Measurements from ENCODE around the gene STXBP6.

STXBP6 gene

DNA sequence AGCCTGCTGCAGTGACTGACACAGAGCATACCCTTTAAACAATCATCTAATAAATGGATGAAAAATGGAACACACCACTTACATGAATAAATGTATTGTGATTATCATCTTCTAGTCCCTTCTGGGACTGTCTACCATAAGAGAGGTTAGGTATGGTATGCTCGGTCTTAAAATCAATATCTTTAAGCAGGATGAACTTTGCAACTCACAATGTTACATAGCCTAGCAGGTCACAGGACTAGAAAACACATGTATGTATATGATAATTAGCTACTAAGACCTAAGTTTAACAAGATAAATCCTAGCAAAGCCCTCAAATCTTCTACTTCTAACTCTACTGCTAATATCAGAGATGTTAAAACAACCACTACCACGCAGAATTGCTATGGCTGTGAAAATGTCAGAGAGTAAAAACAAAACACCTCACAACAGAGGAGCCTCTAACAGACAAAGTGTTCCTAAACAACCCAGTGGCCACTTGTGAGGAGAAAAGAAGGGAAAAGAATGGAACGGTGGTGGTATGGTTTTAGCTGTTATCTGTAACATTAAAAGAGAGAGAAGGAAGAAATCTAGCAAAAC, 139.4 kb downstream of the STXBP6 start:
- DNase-seq = no peak

DNA sequence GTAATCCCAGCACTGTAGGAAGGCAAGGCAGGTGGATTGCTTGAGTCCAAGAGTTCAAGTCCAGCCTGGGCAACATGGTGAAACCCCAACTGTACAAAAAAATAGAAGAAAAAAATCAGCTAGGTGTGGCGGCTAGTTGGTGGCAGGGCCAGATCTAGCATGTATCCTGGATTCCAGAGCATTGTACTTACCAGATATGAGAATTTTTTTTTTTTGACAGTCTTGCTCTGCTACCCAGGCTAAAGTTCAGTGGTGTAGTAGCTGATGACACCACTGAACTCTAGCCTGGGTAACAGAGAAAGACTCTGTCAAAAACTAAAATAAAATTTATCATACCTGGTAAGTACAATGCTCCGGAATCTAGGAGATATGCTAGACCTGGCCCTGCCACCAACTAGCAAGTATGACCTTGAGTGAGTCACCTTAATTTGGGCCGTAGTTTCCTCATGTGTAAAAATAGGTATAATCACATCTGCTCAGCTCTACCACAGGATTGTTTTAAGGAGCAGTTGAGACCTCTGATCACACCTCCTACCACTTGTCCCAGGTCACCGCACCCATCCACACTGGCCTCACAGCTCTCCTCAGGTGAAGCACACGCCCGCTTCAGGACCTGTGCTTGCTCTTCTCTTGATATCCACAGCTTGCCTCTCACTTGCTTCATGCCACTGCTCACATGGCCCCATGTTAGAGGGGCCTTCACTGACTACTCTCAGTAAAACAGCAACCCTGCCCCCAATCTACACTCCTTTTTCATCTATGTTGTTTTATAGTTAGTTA, 140.2 kb downstream of the STXBP6 start:
- DNase-seq = no peak

DNA sequence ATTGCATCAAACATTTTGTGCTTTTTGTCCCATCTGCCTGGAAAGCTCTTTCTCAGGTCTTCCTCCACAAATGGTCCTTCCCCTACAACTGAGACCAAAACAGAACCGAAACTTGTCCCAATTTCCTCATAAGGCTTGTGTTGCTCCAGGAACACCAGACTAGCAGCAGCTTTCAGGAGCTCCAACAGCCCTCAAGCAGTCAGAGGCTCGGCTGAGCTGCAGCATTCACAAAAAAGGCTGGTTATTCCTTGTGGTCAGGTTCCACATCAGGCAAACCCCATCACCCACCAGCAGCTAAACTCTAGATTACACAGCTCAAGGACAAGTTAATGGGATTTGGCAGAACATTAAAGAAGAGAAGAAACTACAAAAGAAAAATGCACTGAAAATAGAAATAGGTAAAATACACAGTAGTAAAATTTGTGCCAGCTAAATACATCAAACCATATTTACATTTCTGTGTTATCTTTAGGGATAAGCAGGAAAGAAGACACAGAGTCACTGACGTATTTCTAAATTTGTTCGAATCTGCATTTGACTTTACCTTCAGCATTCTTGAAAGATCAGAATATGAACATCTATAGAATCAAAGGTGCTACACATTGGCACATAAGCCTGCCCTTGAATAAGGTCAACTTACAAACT, 141.2 kb downstream of the STXBP6 start:
- DNase-seq = no peak

DNA sequence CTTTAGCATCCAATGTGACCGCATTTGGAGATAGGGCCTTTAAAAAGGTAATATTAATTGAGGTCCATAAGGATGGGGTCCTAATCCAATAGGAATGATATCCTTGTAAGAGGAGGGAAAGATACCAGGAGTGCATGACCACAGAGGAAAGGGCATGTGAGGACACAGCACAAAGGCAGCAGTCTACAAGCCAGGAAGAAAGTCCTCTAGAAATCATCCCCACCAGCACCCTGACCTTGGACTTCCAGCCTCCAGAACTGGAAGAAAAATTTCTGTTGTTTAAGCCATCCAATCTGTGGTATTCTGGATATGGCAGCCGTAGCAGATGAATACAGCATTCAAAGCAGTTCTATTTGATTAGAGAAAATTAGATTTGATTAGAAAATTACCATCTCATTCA, 145.4 kb downstream of the STXBP6 start:
- DNase-seq = no peak

DNA sequence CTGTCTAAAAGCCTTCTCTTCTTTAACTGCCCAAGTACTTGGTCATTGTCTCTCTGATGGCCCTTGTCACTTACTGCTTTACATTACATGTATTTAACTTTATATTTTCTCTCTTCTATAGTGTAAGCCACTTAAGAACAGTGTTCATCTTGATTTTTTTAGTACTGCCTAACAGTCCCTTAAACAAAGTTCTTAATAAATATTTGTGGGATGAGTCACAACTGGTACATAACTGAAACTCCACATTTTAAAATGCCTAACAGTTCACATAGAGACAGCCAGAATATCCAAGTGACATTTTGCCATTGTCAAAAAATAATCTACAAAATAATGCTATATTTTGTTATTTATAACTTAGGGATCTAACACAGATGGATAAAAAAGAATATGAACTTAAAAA, 146.6 kb downstream of the STXBP6 start:
- no peak for DNase-seq

DNA sequence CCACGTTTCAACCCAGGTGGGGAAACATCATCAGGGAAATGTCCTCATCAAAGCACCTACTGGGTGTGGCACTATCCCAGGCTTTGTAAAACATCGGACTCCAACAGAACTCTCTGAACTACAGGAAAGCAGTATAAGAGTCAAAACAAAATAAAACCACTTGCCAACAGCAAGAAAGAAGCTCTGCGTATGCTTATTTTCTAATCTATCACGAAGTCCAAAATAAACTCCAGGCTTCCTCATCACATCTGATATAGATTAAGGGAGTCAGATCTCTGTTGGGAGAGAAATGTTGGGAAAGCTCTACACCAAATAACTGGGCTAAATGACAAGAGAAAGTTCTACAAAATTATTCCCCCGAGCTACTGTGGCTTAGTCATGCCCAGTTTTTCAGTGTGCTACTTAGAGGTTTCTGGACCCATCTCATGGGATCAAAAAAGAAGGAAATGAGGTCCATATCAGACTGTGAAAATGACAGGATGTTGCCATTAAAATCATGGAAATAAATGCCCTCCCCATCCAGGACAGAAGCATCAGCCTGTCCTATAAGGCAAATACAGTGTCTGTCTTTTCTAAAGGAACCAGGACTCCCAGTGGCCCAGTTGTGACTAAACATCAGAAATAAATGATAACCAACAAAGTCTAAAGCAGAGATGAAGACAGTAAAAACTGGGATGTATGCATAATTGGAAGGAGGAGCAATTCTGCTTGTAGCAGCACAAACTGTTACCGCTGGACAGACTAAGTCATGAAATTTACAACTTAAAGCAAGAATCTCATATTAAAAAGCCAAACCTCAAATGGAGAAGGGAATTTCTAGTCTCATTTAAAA, 149.5 kb downstream of the STXBP6 start:
- DNase-seq = no peak

DNA sequence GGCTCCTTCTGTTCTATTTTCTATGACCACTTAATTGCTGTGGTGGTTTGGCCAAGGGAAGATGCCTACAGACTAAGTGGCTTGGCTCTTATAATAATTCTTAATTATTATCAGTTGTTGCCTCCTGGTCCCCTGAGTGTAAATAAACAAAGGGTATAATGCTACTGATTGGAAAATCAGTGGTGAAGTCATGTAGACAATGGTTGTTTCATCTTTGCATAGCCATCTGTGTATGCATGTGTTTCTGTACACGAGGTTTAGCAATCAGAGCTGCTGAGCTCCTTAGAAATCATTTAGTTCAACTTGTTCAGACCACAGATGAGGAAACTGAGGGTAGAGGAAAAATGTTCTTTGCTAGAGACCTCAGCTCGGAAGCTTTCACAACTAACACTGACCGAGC, 152.2 kb downstream of the STXBP6 start:
- DNase-seq = no peak

DNA sequence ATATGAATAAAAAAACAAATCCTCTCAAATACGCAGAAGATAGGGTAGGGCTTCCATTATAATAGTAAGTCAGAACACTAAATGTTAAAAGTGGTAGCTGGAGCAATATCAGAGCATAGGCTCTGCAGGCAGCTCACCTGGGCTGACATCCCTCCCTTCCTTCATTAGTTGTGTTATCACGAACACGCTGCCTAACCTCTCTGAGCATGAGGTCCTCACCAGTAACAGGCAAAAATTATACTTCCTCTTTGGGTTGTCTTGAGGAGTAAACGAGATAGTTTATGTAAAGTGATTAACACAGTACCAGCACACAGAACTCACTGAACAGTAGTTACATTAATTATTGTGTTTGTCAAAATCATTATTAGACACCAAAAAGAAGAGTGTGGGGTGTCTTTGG, 154.3 kb downstream of the STXBP6 start:
- DNase-seq = no peak

DNA sequence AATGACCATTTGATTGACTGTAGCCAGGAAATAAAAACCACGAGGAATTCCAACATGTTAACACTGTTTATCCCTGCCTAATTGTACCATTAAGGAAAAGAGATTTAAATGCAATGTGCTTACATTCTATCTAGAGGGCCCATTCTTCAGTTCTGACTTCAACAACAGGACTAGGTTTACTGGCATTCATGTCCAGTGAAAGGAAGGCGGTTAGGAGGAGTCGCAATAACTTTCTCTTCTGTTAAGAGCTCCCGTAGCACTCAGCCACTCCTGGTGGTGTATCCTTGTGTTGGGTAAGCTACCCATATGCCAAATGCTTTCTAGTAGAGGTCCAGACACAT, 154.7 kb downstream of the STXBP6 start:
- DNase-seq = no peak

DNA sequence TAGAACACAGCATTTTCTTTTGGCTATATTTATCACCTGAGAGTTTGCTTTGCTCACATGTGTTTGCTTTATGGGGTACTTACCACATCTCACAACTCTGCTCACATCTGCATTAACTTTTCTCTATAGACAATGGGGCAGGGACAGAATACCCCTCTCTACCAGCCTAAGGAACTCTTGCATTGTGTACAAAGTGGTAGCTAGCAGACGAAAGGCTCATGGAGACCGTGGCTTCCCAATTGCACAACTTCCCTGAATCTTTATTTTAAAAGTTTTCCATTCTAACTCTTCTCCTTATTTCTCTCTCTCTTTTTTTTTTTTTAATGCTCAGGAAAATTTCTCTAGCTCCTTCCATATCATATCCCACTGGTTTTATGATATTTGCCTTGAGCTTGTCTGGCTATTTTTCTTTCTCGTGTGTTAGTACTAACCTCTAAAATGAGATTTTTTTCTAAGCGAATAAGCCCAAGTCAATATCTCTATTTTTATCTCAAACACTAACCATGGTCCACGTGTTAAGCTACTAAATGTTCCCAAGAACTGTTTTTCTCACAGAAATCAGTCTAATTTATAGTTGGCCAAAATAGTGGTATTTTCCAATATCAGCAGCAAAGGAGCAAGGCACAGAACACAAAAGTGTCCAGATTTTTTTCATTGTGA, 155.2 kb downstream of the STXBP6 start:
- no peak for DNase-seq

DNA sequence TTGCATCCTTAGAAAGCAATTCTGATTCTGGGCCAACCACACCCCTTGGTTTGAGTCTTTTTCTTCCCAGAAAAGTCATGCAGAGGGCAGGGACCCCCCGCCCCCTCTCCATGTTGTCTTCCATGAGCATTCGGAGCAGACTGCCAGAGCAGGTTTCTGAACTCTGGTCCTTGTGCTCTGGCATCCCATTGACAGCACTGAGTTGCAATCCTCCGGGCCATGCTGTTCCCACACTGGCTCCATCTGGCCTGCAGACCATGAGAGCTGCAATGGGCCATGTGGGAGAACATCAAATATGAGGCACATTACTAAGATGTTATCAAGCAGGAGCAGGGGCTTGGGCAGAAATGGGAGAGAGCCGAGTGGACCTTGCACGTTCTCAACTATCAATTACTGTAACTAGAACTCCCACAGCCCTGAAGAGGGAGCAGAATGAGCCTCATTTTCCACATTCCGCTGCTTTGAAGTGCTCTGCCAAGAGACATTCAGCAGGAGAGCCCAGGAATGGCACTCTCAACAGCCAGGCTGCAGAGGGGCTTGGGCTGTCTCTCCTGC, 157.4 kb downstream of the STXBP6 start:
- DNase-seq = no peak

DNA sequence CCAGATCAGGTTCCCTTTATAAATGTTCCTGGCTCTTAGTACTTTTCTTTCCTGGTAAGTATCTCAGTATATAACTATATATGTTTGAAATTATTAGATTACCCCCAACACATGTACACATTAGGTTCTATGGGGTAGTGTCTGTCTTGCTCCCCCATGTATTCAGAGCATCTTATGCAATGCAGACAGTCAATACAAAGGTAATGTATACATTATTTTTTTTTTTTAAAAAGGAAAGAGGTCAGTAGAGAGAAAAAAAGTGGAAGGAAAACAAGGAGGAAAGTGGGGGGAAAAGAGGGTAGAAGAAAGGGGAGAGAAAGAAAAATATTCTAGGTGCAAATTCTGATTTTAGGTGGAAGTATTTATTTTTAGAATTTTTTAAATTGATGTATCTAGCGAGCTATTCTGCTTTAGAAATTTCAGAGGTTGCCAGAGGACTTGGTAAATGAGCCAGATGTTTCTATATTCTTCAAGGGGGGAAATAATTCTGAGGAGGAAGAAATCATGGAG, 157.9 kb downstream of the STXBP6 start:
- no peak for DNase-seq

DNA sequence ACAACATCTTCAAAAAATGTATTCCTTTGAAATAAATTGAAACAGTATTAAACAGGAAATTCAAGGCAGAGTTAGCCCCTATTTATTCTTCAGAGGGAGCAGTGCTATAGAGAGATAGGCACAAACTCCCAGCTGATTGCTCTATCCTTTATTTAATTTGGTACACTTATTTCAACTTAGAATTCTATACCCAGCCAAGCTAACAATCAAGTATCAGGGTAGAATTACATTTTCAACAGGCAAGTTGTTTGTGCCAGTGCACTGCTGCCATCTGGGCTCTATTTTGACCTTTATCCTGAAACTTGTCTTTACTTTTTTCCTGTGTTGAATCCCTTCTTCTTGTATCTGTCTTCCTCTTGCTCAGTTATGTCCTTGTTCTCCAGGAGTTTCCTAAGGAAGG, 159.2 kb downstream of the STXBP6 start:
- DNase-seq = no peak

DNA sequence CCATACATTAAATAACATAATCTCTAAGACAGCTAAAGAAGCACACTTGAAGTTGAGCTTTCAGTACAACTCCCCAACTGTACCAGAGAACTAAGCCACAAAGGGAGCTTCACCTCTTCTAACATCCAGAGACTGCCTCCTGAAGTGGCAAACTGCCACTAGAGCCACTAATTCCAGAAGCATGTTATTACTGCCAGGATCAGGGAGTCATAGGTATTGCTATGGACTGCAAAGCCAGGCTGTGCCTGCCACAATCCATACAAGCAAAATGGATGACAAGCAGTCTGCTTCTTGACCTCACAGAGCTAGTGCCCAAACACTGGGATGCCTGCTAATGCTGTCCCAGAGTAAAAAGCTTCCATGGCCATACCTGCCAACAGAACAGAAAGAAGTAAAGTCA, 160.1 kb downstream of the STXBP6 start:
- DNase-seq = no peak

DNA sequence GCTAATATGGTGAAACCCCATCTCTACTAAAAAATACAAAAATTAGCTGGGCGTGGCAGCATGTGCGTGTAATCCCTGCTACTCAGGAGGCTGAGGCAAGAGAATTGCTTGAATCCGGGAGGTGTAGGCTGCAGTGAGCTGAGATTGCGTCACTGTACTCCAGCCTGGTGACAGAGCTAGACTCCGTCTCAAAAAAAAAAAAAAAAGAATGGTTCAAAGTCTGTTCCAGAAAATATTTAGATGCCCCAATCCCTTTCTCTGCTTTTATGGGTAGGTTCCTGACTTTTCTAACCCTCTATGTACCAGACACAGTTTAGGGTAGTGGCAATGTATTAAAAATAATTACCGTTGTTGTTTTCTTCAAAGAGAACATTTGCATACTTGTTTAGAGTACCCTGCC, 161.4 kb downstream of the STXBP6 start:
- no peak for DNase-seq

DNA sequence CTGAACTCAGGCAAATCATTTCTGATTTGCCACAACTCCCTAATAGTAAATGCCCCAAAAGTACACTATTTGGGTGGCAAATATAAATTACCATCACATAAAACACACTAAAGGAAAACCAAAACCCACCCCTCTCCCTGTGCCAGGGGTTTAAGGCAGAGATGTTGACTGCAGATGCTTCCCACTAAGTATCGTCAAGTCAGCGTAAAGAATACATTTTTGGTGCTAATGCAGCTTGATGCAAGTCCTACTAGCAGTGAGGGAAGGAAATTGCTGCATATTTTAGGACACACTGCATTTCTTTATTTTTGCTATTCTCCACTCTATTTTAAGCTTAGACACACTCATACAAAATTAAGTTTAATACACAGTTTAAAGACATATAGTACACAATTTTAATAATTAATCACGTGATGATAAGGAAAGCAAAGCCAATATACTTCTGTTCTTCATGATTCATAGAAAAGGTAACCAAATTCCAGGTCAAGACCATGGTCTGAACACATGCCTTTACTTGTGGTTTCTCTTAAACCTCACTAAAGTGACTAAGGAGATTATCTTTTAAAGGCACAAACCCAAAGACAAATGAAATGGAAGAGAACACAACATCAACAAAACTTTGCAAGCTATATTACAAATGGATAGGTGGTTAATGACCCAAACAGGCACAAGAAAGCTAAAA, 162.2 kb downstream of the STXBP6 start:
- DNase-seq = no peak

DNA sequence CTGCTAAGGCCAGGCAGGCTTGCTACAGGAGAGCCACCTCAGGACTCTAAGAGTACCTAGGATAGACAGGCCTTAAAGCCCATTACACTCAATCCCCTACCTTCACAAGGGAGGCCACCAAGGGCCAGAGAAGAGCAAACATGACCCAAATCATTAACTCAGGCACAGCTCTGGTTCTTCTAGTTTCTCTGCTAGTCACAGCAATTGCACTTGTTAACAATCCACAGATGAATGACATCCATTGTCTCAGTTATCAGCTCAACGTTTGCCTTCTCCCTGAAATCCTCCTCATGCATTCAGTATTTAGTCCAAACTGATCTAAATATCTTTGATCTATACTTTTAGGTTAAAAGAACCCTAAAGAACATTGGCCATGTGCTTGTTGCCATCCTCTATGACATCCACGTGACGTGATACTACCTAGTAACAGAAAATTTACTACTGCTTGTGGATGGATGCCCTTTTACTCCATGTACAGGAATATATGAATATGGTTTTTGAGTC, 164.5 kb downstream of the STXBP6 start:
- no peak for DNase-seq

DNA sequence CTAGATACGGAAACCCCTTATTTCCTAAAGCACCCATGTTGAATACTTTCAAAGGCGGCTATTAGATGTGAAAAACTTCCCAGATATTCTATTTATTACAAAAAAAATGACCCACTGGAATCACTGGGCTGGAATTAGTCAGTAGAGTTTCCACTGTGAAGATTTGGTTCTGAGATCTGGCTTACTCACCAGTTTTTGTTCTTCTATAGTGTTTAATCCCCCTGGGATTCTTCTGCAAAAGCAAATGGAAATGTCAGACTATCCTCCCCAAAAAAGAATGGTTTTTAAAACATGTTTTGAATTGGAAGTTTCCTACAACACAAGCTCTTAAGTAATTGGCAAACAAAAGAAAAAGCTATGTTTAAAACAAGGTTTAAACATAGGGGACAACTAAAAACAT, 166.4 kb downstream of the STXBP6 start:
- DNase-seq = no peak

DNA sequence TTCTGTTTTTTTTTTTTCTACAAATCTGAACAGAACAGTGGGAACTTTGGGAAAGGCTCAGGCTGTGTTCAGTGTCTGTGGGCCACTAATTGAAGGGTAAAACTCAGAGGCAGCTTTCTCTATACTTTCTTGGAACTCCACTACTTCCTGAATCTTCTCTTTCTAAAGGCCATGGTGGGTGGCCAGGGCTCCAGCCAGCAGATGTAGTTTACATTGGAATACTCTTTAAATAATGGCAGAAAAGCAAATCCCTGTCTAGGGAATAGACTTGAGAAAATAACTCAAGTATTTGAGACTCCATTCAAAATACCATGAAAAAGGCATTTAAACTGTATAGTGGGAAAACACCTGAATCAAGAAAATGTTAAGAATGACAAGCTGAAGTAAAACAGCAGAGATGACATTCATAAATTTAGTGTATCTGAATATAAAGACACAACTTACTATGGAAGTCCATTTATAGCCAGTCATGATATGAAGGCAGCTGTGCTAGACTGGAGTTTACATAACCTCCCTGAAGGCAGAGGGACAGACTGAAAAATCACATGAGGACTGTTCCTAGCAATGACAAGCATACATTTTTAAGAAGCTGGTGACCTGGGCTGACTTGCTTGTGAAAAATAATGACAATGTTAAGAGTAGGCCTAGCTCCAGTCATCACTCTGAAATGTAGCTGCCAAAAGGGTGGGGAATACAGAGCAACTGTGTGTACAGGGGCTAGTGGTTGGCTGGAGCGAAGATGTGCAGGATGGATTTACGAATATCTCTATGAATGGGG, 168.6 kb downstream of the STXBP6 start:
- DNase-seq = no peak

DNA sequence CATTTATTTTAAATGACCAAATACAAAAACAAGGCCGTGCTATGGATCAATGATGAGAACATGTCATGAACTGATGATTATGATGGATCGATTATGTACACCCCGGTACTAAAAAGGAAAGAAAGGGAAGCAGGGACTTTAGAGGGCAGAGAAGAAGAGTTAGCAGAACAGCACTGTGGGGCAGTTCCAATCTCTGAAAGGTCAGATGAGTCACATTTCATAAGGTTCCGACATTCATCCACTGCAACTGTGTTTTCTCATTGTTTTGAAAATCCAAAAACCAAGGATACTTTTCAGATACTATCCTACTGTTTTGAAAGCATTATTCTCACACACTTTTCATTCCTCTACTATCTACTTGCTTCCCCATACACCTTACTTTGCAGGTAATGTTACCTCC, 169.3 kb downstream of the STXBP6 start:
- DNase-seq = no peak

All from CD4-positive, alpha-beta T cell treated with Interleukin-12 subunit alpha and Interleukin-12 subunit beta, for 1 hour (primary cell).